Activated T-cell treated with anti-CD3 and anti-CD28 coated beads, Interleukin-2, amount 50 U/mL, for 72 hours (primary cell): ENCODE data around the gene TFCP2L1. TPM values are rescaled to one million over a fixed set of nuclear protein-coding genes. Genes with fewer than 3 reads are reported as not detected.

Source experiments
- ATAC-seq, 2 donors: fragments of 150-1000 bp; cut with Tn5 transposase; replicated peaks in 1 of 2; 2 replicates each; pipeline ENCODE4 v1.10.0; 2021; ENCODE audit warnings: moderate library complexity in 2 of 2, mild to moderate bottlenecking in 1 of 2
- DNase-seq, 2 donors: peaks; one replicate each; pipeline ENCODE4 v3.0.0; 2021 to 2022; ENCODE audit warnings: mixed read lengths in 1 of 2
- H3K27ac Mint-ChIP-seq: one replicate; pipeline ENCODE4 v1.8.0; 2022; ENCODE audit warnings: mild to moderate bottlenecking, moderate library complexity, mixed read lengths
- H3K27me3 Mint-ChIP-seq: one replicate; pipeline ENCODE4 v1.8.0; 2022; ENCODE audit warnings: low read depth, mixed read lengths
- H3K36me3 Mint-ChIP-seq, 2 donors: one replicate each; pipeline ENCODE4 v1.8.0; 2022; ENCODE audit warnings: mixed read lengths in 2 of 2, mild to moderate bottlenecking in 1 of 2; ENCODE audit not compliant: insufficient read depth in 2 of 2
- H3K4me1 Mint-ChIP-seq: one replicate; pipeline ENCODE4 v1.8.0; 2022; ENCODE audit warnings: low read depth, mixed read lengths
- H3K4me3 Mint-ChIP-seq, 2 donors: one replicate each; pipeline ENCODE4 v1.8.0; 2022; ENCODE audit warnings: mild to moderate bottlenecking in 2 of 2, mixed read lengths in 2 of 2, moderate library complexity in 2 of 2
- H3K9me3 Mint-ChIP-seq, 2 donors: one replicate each; pipeline ENCODE4 v1.8.0; 2022; ENCODE audit warnings: mixed read lengths in 2 of 2
- total RNA-seq, 2 donors: library from RNA; stranded (reverse); gene quantifications; one replicate each; pipeline ENCODE4 v1.2.3, GENCODE V29; 2022

TFCP2L1 gene
- total RNA-seq, 2 donors from 2014 or later, result 0.10 to 0.16 TPM

DNA sequence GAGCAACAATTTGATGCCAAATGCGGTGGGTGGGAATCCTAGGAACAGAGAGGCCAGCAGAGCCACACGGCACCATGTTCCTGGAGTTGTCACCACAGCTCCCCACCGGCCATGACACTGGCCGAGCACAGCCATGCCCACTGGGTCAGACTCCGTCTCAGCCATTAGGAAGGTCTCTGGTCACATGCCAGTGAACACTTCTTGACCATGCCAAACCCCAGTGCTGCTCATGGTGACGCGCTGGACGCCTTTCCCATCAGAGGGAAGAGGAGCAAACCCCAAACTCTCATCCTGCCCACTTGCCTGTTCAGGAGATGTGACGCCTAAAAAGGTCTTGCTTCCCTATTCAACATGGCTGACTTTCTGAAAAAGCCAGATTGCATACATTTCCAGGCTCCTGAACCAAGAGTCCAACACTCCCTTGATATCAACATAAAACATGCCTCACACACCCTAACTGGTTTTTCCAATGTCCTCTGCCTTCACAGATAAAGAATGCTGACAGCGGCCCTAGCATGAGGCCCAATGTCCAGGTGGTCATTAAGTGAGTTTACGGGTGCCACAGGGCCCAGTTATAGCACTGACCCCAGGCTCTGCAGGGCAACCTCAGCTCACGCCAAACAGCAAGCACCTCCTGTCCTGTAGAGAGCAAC lies 31.9 kb downstream of the TFCP2L1 start:
- Mint-ChIP-seq H3K9me3 (peaks cover 0 to 2% of the 10 kb centered on the region in 2 donors), H3K4me3 (no peak overlapping the region), H3K36me3 (no peaks in the 10 kb centered on the region), H3K27ac (no peak overlapping the region), H3K27me3 (peaks cover 8% of the 10 kb centered on the region), H3K4me1 (no peaks in the 10 kb centered on the region)
- no peak for ATAC-seq
- no peak for DNase-seq

DNA sequence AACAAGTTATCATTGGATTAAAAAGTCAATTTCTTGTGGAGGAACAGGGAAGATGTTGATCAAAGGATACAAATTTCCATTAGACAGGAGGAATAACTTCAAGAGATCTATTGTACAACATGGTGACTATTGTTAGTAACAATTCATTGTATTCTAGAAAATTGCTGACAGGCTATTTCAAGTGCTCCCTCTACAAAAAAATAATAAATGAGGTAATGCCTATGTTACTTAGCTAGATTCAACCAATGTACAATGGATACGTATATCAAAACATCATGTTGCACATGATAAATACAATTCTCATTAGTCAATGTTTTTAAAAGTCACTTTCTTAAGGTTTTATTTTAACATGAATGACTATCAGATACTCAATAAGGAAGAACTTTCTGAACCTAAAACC lies 33.5 kb downstream of the TFCP2L1 start:
- Mint-ChIP-seq H3K4me3 (no peak overlapping the region), H3K36me3 (no peaks in the 10 kb centered on the region), H3K4me1 (no peaks in the 10 kb centered on the region), H3K9me3 (peaks cover 0 to 2% of the 10 kb centered on the region in 2 donors), H3K27ac (no peak overlapping the region), H3K27me3 (no peaks in the 10 kb centered on the region)
- DNase-seq, result no peak
- ATAC-seq, result no peak

GRCh38 chr2:121248766-121249343 lies 36.1 kb downstream of the TFCP2L1 start:
- no peak for DNase-seq
- Mint-ChIP-seq H3K4me1 (no peaks in the 10 kb centered on the region), H3K4me3 (no peak overlapping the region), H3K27me3 (no peaks in the 10 kb centered on the region), H3K36me3 (no peaks in the 10 kb centered on the region), H3K27ac (no peak overlapping the region), H3K9me3 (no peaks in the 10 kb centered on the region)
- ATAC-seq, result no peak

DNA sequence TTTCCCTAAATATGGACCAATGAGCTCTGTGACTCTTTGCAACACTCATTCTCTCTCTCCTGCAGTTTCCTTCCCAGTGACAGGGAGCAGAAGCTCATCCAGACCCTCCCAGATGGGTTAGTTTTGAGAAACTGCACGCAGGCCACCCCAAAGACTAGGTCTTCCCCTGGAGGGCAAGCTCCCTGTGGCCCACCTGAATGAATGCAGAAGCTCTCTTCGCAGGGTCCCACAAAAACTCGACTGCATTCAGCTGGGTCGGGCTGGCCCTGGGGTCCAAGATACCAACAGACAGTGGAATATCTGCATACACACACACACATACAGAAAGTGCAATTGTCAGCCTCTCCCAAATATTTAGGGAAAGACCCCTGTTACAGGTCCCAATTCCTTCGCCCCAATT lies 37.0 kb downstream of the TFCP2L1 start:
- H3K4me3 Mint-ChIP-seq, result no peak overlapping the region
- no peaks in the 10 kb centered on the region for H3K27me3 Mint-ChIP-seq
- no peaks in the 10 kb centered on the region for H3K36me3 Mint-ChIP-seq
- H3K27ac Mint-ChIP-seq, result no peak overlapping the region
- H3K9me3 Mint-ChIP-seq, result no peaks in the 10 kb centered on the region
- no peaks in the 10 kb centered on the region for H3K4me1 Mint-ChIP-seq
- DNase-seq (no peak), ATAC-seq (no peak)

- H3K9me3 Mint-ChIP-seq, result no peaks in the 10 kb centered on the region
- no peak for ATAC-seq
- H3K4me1 Mint-ChIP-seq, result no peaks in the 10 kb centered on the region
- H3K36me3 Mint-ChIP-seq, result no peaks in the 10 kb centered on the region
- no peaks in the 10 kb centered on the region for H3K27me3 Mint-ChIP-seq
- H3K4me3 Mint-ChIP-seq, result no peak overlapping the region
- DNase-seq, result no peak
- no peak overlapping the region for H3K27ac Mint-ChIP-seq
Measured at GRCh38 chr2:121247534-121247933, 37.5 kb downstream of the TFCP2L1 start.

- Mint-ChIP-seq H3K4me3 (no peak overlapping the region), H3K27ac (no peak overlapping the region), H3K4me1 (no peaks in the 10 kb centered on the region), H3K36me3 (no peaks in the 10 kb centered on the region), H3K9me3 (no peaks in the 10 kb centered on the region), H3K27me3 (no peaks in the 10 kb centered on the region)
- DNase-seq (no peak), ATAC-seq (no peak)
Measured at GRCh38 chr2:121246704-121247255, 38.2 kb downstream of the TFCP2L1 start.

GRCh38 chr2:121245913-121246312 lies 39.1 kb downstream of the TFCP2L1 start:
- DNase-seq, result no peak
- ATAC-seq, result no peak
- no peaks in the 10 kb centered on the region for H3K4me1 Mint-ChIP-seq
- no peak overlapping the region for H3K4me3 Mint-ChIP-seq
- no peaks in the 10 kb centered on the region for H3K36me3 Mint-ChIP-seq
- H3K27me3 Mint-ChIP-seq, result no peaks in the 10 kb centered on the region
- H3K27ac Mint-ChIP-seq, result no peak overlapping the region
- no peaks in the 10 kb centered on the region for H3K9me3 Mint-ChIP-seq

DNA sequence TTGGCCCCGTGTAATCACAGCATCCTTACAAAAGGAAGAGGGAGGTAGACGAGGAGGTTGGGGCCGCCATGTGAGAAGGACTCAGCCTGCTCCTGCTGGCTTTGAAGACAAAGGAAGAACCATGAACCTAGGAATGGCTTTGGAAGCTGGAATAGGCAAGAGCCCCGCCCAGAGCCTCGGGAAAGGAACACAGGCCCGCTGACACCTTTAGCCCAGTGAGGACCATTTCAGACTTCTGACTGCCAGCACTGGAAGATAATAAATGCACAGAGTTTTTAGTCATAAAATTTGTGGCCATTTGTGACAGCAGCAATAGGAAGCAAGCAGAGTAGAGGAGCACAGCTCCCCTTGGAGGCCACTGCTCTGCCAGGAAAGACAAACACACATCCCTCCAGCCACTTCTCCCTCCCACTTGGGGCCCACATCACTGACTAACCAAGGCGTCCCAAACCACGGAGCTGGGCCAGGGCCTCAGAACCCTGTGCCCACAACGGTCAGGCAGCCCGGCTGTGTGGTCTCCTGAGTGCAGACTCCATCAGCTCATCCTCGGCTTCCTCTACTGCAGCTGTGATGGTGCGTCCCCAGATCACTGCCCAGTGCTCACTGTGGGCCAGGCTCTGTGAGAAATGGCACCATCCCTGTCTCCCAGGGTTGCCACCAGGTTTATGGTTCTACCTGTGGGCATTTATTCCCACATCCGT lies 39.7 kb downstream of the TFCP2L1 start:
- no peak overlapping the region for H3K27ac Mint-ChIP-seq

GRCh38 chr2:121244616-121245015 lies 40.4 kb downstream of the TFCP2L1 start:
- no peaks in the 10 kb centered on the region for H3K4me1 Mint-ChIP-seq
- no peak overlapping the region for H3K27ac Mint-ChIP-seq
- no peak overlapping the region for H3K4me3 Mint-ChIP-seq
- H3K9me3 Mint-ChIP-seq, result no peaks in the 10 kb centered on the region
- H3K27me3 Mint-ChIP-seq, result no peaks in the 10 kb centered on the region
- no peaks in the 10 kb centered on the region for H3K36me3 Mint-ChIP-seq
- ATAC-seq, result no peak
- DNase-seq, result no peak

More for the DNA sequence above, 39.7 kb downstream of the TFCP2L1 start:
- no peak for ATAC-seq
- no peaks in the 10 kb centered on the region for H3K9me3 Mint-ChIP-seq
- DNase-seq, result no peak
- no peak overlapping the region for H3K4me3 Mint-ChIP-seq
- no peaks in the 10 kb centered on the region for H3K4me1 Mint-ChIP-seq
- no peaks in the 10 kb centered on the region for H3K36me3 Mint-ChIP-seq
- no peaks in the 10 kb centered on the region for H3K27me3 Mint-ChIP-seq

DNA sequence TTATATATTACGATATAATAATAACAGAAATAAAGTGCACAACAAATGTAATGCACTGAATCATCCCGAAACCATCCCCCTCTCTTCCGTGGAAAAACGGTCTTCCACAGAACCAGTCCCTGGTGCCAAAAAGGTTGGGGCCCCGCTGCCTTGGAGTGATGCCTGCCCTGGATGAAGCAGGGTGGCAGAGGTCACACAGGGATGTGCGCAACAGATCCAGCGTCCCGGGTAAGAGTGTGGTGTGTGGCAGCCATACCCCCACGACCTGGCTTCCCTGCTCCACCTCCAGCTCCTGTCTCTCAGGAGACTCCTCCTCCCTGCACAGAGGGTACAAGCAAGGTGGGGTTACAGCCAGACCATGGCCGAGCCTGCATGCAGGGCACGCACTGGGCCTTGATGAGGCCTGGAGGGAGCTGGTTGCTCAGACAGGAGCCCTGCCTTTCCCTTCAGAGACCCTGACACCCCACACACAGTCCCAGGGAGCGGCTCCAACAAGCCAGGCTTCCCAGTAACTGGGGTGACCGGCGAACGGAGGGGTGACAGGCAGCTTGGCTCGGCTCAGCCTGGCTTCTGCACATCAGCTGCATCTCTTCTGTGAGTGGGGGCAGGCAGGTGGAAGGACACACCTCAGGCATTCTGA lies 41.1 kb downstream of the TFCP2L1 start:
- Mint-ChIP-seq H3K27me3 (no peaks in the 10 kb centered on the region), H3K27ac (no peak overlapping the region), H3K4me3 (no peak overlapping the region), H3K36me3 (no peaks in the 10 kb centered on the region), H3K9me3 (no peaks in the 10 kb centered on the region), H3K4me1 (no peaks in the 10 kb centered on the region)
- ATAC-seq (no peak), DNase-seq (no peak)

DNA sequence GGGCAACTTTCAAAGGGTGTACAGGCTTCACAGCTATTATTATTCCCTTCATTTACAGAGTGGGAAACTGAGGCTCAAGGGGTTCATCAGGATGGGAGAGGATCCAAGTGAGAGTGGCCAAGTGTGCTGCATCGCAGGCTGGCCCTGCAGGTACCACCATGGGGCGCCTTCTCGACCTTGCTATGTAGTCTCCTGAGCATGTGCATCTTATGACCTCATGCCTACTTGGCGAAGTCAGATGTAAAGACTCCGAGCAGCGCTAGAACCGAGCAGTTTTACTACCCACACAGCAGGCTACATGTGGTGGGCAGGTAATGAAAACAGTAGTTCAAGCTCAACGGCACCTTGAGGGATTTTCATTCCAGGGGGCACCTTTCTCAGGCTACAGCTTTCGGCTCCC lies 42.0 kb downstream of the TFCP2L1 start:
- no peaks in the 10 kb centered on the region for H3K4me1 Mint-ChIP-seq
- no peak for ATAC-seq
- no peaks in the 10 kb centered on the region for H3K9me3 Mint-ChIP-seq
- H3K4me3 Mint-ChIP-seq, result no peak overlapping the region
- H3K36me3 Mint-ChIP-seq, result no peaks in the 10 kb centered on the region
- no peak for DNase-seq
- no peaks in the 10 kb centered on the region for H3K27me3 Mint-ChIP-seq
- H3K27ac Mint-ChIP-seq, result no peak overlapping the region

GRCh38 chr2:121242175-121242875 lies 42.7 kb downstream of the TFCP2L1 start:
- no peak for ATAC-seq
- no peaks in the 10 kb centered on the region for H3K4me1 Mint-ChIP-seq
- H3K4me3 Mint-ChIP-seq, result no peak overlapping the region
- H3K9me3 Mint-ChIP-seq, result no peaks in the 10 kb centered on the region
- H3K27ac Mint-ChIP-seq, result no peak overlapping the region
- no peak for DNase-seq
- H3K36me3 Mint-ChIP-seq, result no peaks in the 10 kb centered on the region
- no peaks in the 10 kb centered on the region for H3K27me3 Mint-ChIP-seq

GRCh38 chr2:121241466-121241865 lies 43.5 kb downstream of the TFCP2L1 start:
- ATAC-seq, result no peak
- H3K4me3 Mint-ChIP-seq, result no peak overlapping the region
- H3K9me3 Mint-ChIP-seq, result no peaks in the 10 kb centered on the region
- DNase-seq, result no peak
- H3K4me1 Mint-ChIP-seq, result no peaks in the 10 kb centered on the region
- no peaks in the 10 kb centered on the region for H3K36me3 Mint-ChIP-seq
- no peaks in the 10 kb centered on the region for H3K27me3 Mint-ChIP-seq
- no peak overlapping the region for H3K27ac Mint-ChIP-seq
